IPS-20b (cell line): ENCODE results near the gene PXN.

ENCODE experiments used
- H3K27ac ChIP-seq: one replicate; pipeline ENCODE4 v1.5.1; 2013; ENCODE audit warnings: low read length
- H3K27me3 ChIP-seq: 2 replicates; pipeline ENCODE4 v1.6.1; 2013; ENCODE audit warnings: mild to moderate bottlenecking, low read length, inconsistent platforms; ENCODE audit not compliant: insufficient read depth
- H3K36me3 ChIP-seq: 2 replicates; pipeline ENCODE4 v1.6.1; 2013; ENCODE audit warnings: low read depth, mild to moderate bottlenecking, inconsistent platforms, low read length, moderate library complexity; ENCODE audit not compliant: insufficient read depth
- H3K4me1 ChIP-seq: 2 replicates; pipeline ENCODE4 v1.6.1; 2013; ENCODE audit warnings: mild to moderate bottlenecking, control low read depth, inconsistent platforms, low read length, moderate library complexity; ENCODE audit not compliant: insufficient read depth
- H3K4me3 ChIP-seq: 2 replicates; pipeline ENCODE4 v1.5.1; 2013; ENCODE audit warnings: mild to moderate bottlenecking, low read length, inconsistent platforms
- H3K9ac ChIP-seq: 2 replicates; pipeline ENCODE4 v1.6.1; 2013; ENCODE audit warnings: low read depth, mild to moderate bottlenecking, inconsistent platforms, low read length, moderate library complexity
- H3K9me3 ChIP-seq: 2 replicates; pipeline ENCODE4 v1.6.1; 2013; ENCODE audit warnings: mild to moderate bottlenecking, low read depth, low read length, inconsistent platforms; ENCODE audit not compliant: insufficient read depth

Gene PXN

GRCh38 chr12:120168337-120168736 lies 97.2 kb downstream of the PXN start:
- H3K9me3 ChIP-seq: no peaks in the 10 kb centered on the region
- H3K27me3 ChIP-seq: no peaks in the 10 kb centered on the region
- no peak overlapping the region for H3K9ac ChIP-seq
- H3K27ac ChIP-seq: no peak overlapping the region
- no peak overlapping the region for H3K4me3 ChIP-seq
- peaks cover 88% of the 10 kb centered on the region for H3K36me3 ChIP-seq
- H3K4me1 ChIP-seq: no peaks in the 10 kb centered on the region

DNA sequence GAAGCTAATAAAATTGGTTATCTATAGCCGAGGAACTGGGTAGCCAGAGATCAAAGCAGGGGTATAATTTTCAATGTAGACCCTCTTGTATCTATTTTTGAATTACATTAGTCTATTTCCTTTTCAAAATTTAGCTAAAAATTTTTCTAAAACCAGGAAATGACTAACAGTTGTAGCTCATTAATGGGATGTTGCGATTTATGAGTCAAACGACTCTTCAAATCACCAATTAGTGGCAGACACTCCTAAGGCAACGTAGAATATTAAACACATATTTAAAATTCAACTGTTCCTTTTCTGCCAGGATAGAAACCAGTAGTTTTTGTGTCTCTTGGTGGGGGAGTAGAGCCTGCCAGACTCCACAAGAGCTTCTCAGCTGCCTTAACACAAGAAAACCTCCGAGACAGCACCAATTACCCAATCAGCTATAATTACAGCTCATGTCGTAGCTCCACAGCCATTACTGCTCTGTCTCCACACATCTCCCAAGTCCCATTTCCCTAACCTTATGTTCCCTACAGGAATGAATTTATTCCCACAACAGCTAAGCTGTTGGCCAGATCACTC lies 97.9 kb downstream of the PXN start:
- Histone ChIP-seq H3K27ac (no peak overlapping the region), H3K4me1 (no peaks in the 10 kb centered on the region), H3K4me3 (no peak overlapping the region), H3K27me3 (no peaks in the 10 kb centered on the region), H3K9ac (no peak overlapping the region), H3K36me3 (peaks cover 88% of the 10 kb centered on the region), H3K9me3 (no peaks in the 10 kb centered on the region)

- H3K36me3 ChIP-seq: peaks cover 88% of the 10 kb centered on the region
- H3K27ac ChIP-seq: no peak overlapping the region
- no peaks in the 10 kb centered on the region for H3K4me1 ChIP-seq
Measured at GRCh38 chr12:120164293-120164692, 101.2 kb downstream of the PXN start.

DNA sequence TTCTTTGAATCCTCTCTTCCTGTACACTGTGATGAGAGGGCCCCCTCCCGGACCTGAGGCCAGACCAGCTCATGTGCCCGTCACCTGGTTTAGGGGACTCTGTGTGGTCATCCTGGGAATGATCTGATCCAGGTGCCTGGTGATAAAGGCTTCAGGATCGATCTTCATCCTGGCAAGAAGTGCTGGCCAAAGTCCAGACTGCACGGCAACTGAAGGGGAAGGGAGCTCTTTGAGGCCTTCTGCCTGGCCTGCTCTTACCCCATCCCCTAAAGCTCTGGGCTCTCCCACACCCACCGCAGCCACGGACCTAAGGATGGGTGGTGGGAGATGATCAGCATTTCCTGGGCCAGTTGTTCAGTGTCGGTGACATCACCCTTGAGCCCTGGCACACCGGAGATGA lies 102.8 kb downstream of the PXN start:
- H3K27ac ChIP-seq: no peak overlapping the region
- H3K9me3 ChIP-seq: no peaks in the 10 kb centered on the region
- H3K4me1 ChIP-seq: no peaks in the 10 kb centered on the region
- H3K4me3 ChIP-seq: no peak overlapping the region
- H3K27me3 ChIP-seq: no peaks in the 10 kb centered on the region
- H3K36me3 ChIP-seq: peaks cover 90% of the 10 kb centered on the region
- no peak overlapping the region for H3K9ac ChIP-seq

More at GRCh38 chr12:120164293-120164692, 101.2 kb downstream of the PXN start:
- H3K9ac ChIP-seq: no peak overlapping the region
- no peaks in the 10 kb centered on the region for H3K27me3 ChIP-seq
- H3K4me3 ChIP-seq: no peak overlapping the region
- no peaks in the 10 kb centered on the region for H3K9me3 ChIP-seq

GRCh38 chr12:120161852-120162251 lies 103.7 kb downstream of the PXN start:
- Histone ChIP-seq H3K9ac (no peak overlapping the region), H3K36me3 (peaks cover 90% of the 10 kb centered on the region), H3K4me3 (no peak overlapping the region)

More at GRCh38 chr12:120161852-120162251, 103.7 kb downstream of the PXN start:
- Histone ChIP-seq H3K27ac (no peak overlapping the region), H3K9me3 (no peaks in the 10 kb centered on the region), H3K27me3 (no peaks in the 10 kb centered on the region), H3K4me1 (no peaks in the 10 kb centered on the region)
